H1 (cell line): ENCODE data around the gene SNRPB. TPM values are rescaled to one million over a fixed set of nuclear protein-coding genes. Genes with fewer than 3 reads are reported as not detected.

Experiments
- CTBP2 ChIP-seq: IDR thresholded peaks from 2 replicates; pipeline ENCODE4 v1.7.0; 2011; ENCODE audit warnings: borderline replicate concordance, mild to moderate bottlenecking, moderate library complexity, mixed read lengths, low read length; ENCODE audit not compliant: insufficient read depth, insufficient read length
- HDAC2 ChIP-seq, 2 experiments: fragments of 300-600 bp in 1 of 2; sonication (generic) in 1 of 2; IDR thresholded peaks; 2 replicates each; pipeline ENCODE4 v1.6.1; 2011 to 2012; ENCODE audit warnings: low read depth in 2 of 2, low read length in 2 of 2, mild to moderate bottlenecking in 2 of 2, moderate library complexity in 2 of 2, borderline replicate concordance in 1 of 2, inconsistent platforms in 1 of 2
- POU5F1 ChIP-seq: IDR thresholded peaks from 2 replicates; pipeline ENCODE4 v1.6.1; 2011; ENCODE audit warnings: low read depth, mild to moderate bottlenecking, low read length, moderate library complexity
- SIN3A ChIP-seq, 2 experiments: IDR thresholded peaks in 1 of 2; conservative IDR thresholded peaks in 1 of 2; 2 replicates each; pipeline ENCODE4 v1.6.1; 2011 to 2012; ENCODE audit warnings: low read length in 2 of 2, improper control_type of control experiment in 1 of 2, low read depth in 1 of 2, mild to moderate bottlenecking in 1 of 2
- polyA plus RNA-seq, 7 experiments: library from polyadenylated mRNA; depleted of rRNA in 3 of 7; stranded (reverse) in 5 of 7; unstranded in 2 of 7; fragments of >200 nt in 5 of 7; fragments of 200-250 nt in 2 of 7; gene quantifications; 1 replicate in 5 of 7; 2 replicates in 1 of 7; 4 replicates in 1 of 7; pipeline versions ENCODE4 v1.2.1 to v1.2.3, GENCODE V29; 2011 to 2013; ENCODE audit warnings: missing spikeins in 2 of 7, mixed read lengths in 2 of 7
- total RNA-seq: library from RNA; stranded (reverse); fragmentation: NEBNext Ultra II Directional; extraction: Animal tissue kit (Norgen Biotek cat#: 25700); gene quantifications from 2 replicates; pipeline ENCODE4 v1.2.1, GENCODE V29; 2021

The SNRPB gene
- total and polyA plus RNA-seq, 2 of the 8 experiments (the other 6 are each of a cell fraction or from before 2014, with no cell fraction given): 507 to 589 TPM

DNA sequence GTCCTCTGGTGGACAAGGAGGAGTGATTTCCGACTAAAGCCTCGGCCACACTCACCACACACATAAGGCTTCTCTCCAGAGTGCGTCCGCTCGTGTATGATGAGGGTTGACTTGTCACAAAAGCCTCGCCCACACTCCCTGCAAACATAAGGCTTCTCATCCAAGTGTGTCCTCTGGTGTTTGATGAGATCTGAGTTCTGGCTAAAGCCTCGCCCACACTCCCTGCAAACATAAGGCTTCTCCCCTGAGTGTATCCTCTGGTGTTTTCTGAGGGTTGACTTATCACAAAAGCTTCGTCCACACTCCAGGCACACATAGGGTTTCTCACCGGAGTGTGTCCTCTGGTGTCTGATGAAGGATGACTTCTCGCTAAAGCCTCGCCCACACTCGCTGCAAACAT is 12.9 kb upstream of the SNRPB start (continued):
- TF ChIP-seq SIN3A (conservative IDR thresholded peaks at IDR 0.05 in 1 of 2, IDR thresholded peaks at IDR 0.05 in 1 of 2; ENCODE audit: low read depth in 1 of 2, low read length in 2 of 2): no peak
- TF ChIP-seq HDAC2 (IDR thresholded peaks at IDR 0.05; ENCODE audit: borderline replicate concordance in 1 of 2, low read depth in 2 of 2, low read length in 2 of 2): no peak
- no peak for TF ChIP-seq POU5F1
- no peak for TF ChIP-seq CTBP2
